Left kidney (tissue), 8 donors: ENCODE results near the gene CNBD2. TPM values are rescaled to one million over a fixed set of nuclear protein-coding genes. Genes with fewer than 3 reads are reported as not detected.
"Not testable (repeated sequence)": the region's sequence is repeated elsewhere in the genome, so short reads cannot be mapped to it uniquely, and the experiment has no call there.

Experiments
- DNase-seq: peaks from one replicate; pipeline ENCODE4 v3.0.0-alpha.2; 2013
- long read RNA-seq, 8 donors: transcript quantifications; one replicate each; lab custom pipeline, GENCODE V29; 2026
- polyA plus RNA-seq: library from polyadenylated mRNA; unstranded; fragments of 120-200 nt; gene quantifications from one replicate; pipeline ENCODE4 v1.2.1, GENCODE V29; 2013; ENCODE audit not compliant: insufficient read length

The CNBD2 gene
- polyA plus RNA-seq = 1.1 TPM
- long read RNA-seq, donor 1, transcript CNBD2-206 (1 exons, 662 nt) = major isoform, 10 of 10 reads
- long read RNA-seq, donor 1, partial matches to known transcripts = 0 of 10 reads
- long read RNA-seq, donor 1, other reads (novel, unspliced or antisense) = 0 of 10 reads
- long read RNA-seq, donor 2, partial matches to known transcripts = 0 of 4 reads
- long read RNA-seq, donor 2, other reads (novel, unspliced or antisense) = 0 of 4 reads
- long read RNA-seq, donor 3, partial matches to known transcripts = 0 of 2 reads
- long read RNA-seq, donor 3, other reads (novel, unspliced or antisense) = 0 of 2 reads
- long read RNA-seq, donor 4, partial matches to known transcripts = 0 of 3 reads
- long read RNA-seq, donor 4, other reads (novel, unspliced or antisense) = 0 of 3 reads
- long read RNA-seq, donor 5, transcript CNBD2-206 (1 exons, 662 nt) = major isoform, 20 of 20 reads
- long read RNA-seq, donor 5, partial matches to known transcripts = 0 of 20 reads
- long read RNA-seq, donor 5, other reads (novel, unspliced or antisense) = 0 of 20 reads
- long read RNA-seq, donor 6, transcript CNBD2-206 (1 exons, 662 nt) = major isoform, 10 of 10 reads
- long read RNA-seq, donor 6, partial matches to known transcripts = 0 of 10 reads
- long read RNA-seq, donor 6, other reads (novel, unspliced or antisense) = 0 of 10 reads
- long read RNA-seq, donor 7, transcript CNBD2-206 (1 exons, 662 nt) = major isoform, 12 of 12 reads
- long read RNA-seq, donor 7, partial matches to known transcripts = 0 of 12 reads
- long read RNA-seq, donor 7, other reads (novel, unspliced or antisense) = 0 of 12 reads
- long read RNA-seq, donor 8, transcript CNBD2-206 (1 exons, 662 nt) = major isoform, 6 of 6 reads
- long read RNA-seq, donor 8, partial matches to known transcripts = 0 of 6 reads
- long read RNA-seq, donor 8, other reads (novel, unspliced or antisense) = 0 of 6 reads

DNA sequence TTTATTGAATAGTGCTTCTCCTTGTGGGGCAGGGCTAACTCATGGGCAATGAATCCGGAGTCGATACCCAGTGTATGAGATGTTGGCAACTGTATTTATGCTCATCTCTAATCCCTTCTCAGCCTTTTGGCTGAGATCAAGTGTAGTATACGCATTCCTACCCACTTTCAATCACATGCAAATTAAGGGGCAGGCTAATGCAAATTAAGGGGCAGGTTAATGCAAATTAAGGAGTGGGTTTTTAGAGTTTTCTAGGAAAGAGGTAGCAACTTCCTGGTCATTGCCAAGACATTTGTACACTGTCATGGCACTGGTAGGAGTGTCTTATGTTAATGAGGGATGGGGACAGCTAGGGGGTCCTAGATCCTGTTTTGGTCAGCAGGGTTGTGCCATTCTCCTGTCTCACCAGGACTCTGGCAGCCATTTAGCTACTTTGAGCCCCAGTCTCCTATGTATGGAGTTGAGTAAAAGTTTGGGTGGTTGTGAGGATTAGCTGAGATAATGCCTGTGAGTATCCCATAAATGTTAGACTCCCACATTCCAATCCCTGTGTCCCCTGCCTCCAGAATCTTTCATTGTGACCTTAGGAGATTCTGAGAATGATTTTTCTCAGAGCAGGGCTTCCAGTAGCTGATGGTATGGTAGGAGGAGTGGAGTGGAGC, at the start of gene CNBD2:
CNBD2 (plus strand) TSS at position 612 of the 662 bp plus-strand sequence. CDS start 173 bp downstream, outside the sequence.
- no peak for DNase-seq

DNA sequence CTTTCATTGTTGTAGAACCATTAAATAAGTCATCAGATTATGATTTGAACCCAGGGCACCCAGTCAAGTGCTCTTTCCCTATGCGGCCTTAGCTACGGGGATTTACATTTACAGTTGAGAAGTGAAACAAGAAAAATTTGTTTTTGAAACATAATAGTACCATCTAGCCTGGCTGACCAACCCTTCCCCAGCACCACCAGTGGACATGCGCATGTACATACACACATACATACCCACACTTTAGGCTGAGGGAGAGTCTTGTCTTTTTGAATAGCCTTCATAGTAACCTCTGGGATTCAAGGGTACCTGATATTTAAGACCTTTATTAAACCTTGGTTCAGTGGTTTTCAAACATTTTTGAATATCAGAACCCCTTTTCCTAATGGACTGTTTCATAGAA, 47.9 kb upstream of the CNBD2 start:
- no peak for DNase-seq

DNA sequence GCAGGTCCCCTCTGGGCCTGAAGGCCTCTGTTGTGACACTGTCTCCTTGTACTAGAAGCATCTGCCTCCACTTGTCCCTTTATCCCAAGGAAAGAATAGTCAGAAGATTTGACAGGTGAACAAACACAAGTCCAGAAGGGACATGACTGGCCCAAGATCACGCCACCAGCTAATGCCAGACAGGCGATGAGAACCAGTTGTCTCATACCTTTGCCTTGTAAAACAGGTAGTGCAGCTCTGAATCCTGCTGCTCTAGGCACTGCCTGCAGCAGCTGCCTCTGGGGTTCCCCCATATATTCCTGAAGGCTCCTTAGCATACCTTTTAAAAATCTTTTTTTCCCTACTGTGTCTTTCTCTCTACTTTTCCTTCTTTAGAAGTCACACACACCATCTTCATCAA, 39.1 kb upstream of the CNBD2 start:
- DNase-seq = no peak

DNA sequence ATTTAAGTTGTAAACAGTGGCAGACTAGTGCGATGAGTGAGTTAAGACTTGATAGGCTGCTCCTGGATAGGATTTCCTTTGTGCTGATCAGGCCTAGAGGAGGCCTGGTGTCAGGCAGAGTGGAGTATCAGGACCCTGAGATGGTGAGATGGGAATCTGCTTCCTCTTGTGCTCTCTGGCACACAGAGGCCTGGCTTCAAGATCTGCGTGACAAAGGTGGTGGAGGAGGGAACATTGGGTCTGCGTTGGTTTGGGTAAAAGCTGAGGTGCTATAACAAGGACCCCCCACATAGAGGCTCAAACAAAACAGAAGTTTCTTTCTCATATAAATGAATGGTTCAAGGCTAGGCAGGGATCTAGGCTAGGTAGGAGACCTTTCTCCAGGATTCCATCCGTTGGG, 34.3 kb upstream of the CNBD2 start:
- DNase-seq = no peak

DNA sequence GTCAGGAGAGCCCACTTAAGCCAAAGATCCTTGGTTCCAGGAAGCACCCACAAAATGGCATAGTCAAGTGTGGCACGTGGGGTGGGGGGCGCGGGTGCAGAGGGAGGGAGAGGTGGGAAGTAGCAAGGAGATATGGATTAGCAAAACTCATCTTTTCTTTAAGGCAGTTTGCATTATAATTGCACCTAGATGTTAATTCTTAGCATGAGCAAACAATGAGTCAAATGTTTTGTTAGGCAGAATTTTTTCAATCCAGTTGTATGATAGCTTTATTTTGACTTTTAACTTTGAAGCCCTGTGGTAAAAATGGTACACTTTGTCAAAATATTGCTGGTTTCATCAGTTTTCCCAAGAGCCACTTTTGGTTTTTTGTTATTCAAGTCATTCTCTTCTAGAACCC, 29.1 kb upstream of the CNBD2 start:
- DNase-seq = no peak

DNA sequence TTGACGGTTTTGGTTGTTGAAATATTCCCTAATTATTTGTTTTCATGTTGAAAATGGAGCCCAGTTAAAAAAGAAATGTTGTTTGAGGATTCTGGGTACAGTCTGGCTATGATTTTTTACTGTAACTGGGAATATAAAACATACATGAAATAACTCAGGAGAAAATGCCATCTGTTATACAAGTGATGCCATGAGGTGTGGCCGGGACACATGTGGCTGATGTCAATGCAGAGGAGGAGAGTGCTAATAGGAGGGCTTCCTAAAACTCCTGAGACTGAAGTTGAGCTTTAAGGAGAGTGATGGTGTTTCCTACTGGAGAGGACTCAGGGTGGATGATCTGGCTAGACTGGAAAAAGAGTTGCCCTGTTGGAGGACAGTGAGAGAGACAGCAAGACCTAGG, 26.8 kb upstream of the CNBD2 start:
- DNase-seq = no peak

DNA sequence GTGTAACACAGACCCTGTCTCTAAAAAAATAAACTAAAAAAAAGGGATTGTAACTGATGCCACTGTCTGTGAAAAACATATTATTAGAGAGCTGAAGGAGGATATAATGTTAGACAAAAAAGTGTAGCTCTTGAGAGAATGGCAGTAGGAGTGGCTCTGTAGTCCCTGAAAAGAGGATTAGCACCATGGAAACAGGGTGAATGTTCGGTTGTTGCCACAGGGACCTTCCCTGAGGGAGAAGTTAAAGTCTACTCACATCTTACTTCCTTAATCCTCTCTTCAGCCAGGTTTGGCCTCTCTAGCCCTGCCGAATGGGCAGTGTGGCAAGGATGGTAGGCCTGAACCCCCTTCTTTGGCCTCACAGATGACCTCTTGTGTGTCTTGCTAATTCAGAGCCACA, 26.1 kb upstream of the CNBD2 start:
- DNase-seq = no peak

DNA sequence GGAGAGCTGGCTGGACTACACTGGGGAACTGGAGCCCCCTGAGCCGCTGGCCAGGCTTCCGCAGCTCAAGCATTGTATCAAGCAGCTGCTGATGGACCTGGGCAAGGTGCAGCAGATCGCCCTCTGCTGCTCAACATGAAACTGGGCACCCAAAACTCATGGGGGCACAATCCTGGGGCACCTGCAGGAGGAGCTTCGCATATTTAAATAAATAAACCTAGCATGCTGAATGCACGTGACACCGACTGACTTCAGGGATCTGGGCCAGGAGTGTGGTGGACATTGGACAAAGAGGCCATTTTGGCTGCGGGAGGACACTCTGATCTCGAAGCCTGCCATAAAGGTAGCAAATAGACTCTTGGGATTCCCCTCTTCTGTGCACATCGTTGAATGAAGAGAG, 20.9 kb upstream of the CNBD2 start:
- DNase-seq = no peak

DNA sequence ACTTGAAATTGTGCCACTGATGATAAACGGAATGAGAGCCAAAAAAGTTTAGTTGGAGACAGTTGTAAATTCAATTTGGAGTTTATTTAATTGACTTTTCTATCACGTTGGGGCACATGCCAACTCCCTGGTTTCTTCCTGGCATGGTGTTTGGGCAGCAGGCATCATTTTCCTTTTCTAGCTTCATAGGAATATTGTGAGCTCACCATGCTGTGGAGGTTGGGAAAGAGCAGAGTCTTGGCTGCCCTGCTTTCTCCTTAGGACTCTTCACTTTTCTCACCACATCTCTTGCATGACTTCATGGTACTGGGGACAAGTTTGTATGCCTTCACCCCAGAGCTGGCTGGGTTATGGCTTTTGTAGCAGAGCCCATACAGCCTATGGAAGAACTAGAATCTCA, 20.5 kb upstream of the CNBD2 start:
- DNase-seq = no peak

DNA sequence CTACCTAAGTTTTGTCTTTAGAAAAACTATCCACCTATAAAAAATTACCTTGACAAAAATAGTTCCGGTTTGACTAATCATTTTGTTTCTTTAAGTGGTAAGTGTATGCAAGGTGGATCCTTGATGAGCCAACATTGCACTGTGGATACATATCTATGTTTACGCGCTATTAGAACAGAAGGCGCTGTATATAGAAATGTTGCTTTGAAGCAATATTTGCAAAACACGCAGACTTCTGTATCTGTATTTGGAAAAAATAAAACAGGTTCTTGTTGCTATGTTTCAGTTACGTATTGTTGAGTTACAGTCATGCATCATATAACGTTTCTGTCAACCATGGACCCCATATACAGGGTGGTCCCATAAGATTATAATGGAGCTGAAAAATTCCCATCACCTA, 18.3 kb upstream of the CNBD2 start:
- DNase-seq = no peak

DNA sequence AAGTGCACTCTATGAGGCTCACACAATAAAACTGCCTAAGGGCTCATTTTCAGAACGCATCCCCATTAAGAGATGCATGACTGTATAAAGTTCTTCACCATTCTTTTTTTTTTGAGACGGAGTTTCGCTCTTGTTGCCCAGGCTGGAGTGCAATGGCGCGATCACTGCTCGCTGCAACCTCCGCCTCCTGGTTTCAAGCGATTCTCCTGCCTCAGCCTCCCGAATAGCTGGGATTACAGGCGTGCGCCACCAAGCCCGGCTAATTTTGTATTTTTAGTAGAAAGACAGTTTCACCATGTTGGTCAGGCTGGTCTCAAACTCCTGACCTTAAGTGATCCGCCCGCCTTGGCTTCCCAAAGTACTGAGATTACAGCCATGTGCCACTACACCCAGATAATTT, 16.3 kb upstream of the CNBD2 start:
- DNase-seq = not testable (repeated sequence)

DNA sequence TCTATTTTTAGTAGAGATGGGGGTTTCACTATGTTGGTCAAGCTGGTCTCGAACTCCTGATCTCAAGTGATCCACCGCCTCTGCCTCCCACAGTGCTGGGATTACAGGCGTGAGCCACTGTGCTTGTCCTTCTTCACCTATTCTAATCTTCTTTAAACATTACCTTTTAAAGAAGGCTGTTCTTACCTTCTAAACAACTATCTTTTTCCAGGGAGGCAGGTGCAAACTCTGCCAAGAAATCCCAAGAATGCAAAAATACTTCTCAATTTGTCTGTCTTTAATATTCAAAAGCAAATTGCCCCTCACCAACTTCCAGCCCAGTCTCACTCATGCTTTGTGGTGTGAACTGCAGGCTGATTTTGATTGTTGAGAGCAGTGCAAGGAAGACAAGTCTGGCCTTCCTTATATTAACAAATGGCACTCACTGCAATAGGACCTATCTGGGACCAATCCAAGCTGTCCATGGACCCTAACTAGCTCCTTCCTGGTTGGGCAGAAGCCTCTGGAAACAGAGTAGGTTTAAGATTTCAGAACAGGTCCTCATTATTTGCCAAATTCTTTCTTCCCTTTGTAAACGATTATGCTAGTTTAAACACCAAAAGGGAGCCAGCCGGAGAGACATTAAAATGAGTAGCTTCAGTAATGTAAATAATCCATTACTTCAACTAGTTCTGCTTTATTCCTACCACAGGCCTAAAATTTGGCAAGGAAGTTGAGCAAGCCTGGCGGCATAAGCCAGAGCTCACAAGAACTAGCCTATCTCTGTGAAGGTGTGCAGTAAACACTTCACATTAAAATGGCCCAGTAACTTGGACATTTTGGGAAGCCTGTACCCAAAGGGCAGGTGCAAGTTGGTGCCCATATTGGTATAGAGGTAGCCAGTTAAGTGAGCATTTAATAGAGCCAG, 15.7 kb upstream of the CNBD2 start:
- no peak for DNase-seq

DNA sequence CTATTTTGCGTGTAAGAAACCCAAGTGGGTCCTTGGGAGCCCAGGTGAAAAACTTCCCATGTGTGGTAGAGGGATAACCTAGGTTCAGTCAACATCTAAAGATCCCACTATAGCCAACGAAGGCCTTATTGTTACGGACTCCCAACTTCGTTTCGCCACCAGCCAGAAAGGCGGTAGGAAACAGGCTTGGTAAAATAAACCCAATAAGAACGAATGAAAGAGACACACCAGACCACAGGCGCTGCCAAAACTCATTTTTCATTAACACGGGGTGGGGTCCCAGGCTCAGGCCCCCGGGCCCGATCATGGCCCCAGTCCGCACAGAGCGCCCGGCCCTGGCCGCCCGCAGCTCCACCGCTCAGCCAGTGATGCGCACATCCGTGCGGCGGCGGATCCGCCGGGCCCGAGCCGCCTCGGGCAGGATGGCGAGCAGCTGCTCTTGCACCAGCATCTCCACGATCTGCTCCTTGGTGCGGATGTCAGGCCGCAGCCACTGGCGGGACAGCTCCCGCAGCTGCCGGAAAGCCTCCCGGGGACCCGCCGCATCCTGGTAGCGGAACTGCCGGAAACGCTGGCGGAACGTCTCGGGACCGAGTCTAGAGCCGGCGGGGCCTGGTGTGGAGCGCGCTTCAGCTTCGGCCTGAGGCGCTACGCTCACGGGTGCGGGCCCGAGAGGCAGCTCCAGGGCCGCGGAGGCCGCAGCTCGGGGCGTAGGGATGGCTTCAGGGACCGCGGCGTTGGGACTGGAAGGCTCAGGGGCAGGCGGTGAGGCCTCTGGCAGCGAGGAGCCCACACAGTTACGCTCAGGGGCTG, 14.8 kb upstream of the CNBD2 start:
- DNase-seq = no peak

DNA sequence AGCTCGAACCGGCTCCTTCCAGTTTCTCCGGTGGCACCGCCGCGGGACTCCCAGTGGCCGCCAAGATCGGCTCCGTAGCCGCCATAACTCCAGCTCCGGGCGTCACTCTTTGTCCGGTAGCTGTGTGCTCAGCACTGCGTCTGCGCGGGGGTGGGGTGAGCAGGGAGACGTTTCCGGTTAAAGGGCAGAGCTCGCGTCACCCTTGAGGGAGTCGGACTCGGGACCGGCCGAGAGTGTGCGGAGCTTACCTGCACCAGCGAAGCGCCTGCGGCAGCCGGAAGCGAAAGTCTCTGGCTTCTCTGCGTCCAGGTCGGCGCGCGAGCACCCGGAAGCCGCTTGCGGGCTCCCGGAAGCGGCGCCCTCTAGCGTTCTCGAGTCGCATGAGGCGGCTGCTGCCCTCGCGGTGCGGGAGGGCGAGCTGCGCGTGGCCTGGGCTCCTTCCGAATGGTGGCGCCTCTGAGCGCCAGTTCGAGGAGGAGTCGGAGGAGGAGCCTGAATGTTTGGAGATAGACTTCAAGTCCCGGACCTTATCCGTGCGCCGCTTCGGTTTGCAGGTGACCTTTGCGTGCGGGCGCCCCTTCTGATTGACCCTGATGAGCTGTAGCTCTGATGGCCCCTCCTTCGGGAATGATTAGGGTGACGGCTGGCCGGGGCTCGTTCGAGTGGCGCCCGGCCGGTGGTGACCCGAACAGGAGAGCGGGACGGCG, 14.0 kb upstream of the CNBD2 start, which contains the start of gene SCAND1:
SCAND1 (minus strand) TSS at position 303 of the 707 bp plus-strand sequence; CDS start at position 85, 218 bp downstream.
- peak; percentile 97 for DNase-seq

DNA sequence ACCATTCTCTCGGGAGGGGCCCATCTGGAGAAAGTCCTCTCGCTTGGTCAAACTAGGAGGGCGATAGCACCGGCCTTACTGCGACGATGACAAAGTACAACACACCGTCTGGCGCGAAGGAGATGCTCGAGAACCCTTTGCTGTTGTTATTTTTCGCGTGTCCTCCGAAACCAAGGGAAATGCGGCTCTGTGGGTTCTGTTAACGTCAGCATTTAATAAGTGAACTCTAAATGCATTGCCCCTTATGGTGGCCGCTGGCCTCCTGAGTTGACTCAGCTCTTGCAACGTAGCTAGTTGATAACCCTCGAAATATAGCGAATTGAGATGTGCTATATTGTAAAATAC, 13.5 kb upstream of the CNBD2 start:
- no peak for DNase-seq

DNA sequence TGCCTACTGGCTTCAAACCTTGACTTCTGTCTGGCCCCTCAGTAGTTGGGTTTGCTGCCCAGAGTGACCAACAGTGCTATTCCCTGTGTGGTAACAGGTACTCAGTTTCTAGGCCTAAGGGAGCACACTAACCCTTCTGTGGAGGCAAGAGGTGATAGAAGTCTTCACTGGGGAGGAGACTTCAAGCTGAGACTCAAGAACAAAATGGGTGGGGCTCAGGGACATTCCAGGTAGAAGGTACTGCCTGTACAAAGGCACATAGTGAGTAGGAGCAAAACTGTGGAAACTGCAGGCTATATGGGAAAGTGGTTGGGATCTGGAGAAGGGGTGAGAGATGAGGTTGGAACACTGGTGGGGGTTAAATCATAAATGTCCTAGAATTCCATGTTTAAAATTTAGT, 11.8 kb upstream of the CNBD2 start:
- DNase-seq = no peak

DNA sequence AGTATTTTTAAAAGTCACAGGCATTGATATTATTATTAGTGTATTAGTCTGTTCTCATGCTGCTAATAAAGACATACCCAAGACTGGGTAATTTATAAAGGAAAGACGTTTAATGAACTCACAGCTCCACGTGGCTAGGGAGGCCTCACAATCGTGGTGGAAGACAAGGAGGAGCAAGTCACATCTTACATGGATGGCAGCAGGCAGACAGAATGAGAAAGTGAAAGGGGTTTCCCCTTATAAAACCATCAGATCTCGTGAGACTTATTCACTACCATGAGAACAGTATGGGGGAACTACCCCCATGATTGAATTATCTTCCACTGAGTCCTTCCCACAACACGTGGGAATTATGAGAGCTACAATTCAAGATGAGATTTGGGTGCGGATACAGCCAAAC, 9.1 kb upstream of the CNBD2 start:
- not testable (repeated sequence) for DNase-seq

DNA sequence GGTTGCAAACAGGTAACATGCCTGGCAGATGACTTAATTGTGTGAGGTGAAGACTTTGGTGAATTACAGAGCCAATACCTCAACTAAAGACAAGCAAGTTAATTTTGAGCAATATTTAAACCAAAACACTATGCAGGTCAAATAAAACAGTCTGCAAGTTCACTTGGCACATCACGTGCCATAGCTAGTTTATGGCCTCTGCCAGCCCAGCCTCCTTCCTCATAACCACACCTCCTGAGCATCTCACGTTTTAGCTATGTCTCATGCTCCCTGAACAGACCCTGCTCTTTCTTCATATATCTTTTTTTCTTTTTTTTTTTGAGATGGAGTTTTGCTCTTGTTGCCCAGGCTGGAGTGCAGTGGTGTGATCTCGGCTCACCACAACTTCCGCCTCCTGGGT, 4.5 kb upstream of the CNBD2 start:
- no peak for DNase-seq

DNA sequence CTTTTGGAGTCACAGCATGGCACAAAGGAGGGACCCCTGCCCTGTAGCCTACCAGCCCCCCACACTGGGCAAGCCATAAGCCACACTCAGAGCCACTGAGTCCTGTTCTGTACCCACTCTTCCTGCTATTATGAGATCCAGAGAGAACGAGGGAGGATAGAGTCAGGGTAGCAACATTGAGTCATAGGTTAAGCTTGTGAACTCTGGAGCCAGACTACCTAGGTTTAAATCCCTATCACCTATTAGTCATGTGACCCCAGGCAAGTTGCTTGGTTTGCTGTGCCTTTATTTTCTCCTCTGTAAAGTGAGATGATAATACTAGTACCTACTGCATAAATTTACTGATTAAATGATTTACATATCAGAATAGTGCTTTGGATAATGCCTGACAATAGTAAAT, 540 bp downstream of the CNBD2 start:
- DNase-seq = no peak

DNA sequence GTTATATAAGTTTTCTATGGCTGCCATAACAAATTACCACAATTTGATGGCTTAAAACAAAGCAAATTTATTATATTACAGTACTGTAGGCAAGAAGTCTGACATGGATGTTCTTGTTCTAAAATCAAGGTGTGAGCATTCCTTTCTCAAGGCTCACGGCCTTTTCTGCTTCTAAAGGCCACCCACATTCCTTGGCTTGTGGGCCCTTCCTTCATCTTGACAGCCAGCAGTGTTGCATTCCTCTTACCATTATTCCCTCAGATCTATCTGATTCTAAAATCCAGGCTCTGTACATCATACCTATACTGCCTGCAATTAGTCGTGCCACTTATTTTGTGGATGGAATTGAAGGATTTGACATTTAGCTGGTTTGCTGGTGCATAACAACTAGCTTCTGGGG, 3.6 kb downstream of the CNBD2 start:
- DNase-seq = no peak
